ENCODE measurements around the gene ATP6V0B. TPM values are rescaled to one million over a fixed set of nuclear protein-coding genes. Genes with fewer than 3 reads are reported as not detected.
A peak's percentile ranks its signal among the peaks of the same experiment; 100 is the strongest.

ATP6V0B gene
- total RNA-seq, 4 donors from 2014 or later, result 68.1 to 122 (median 98.2) TPM

- H3K4me3 ChIP-seq, result peak overlapping the region; percentile 57 to 90 (median 64)
- TF ChIP-seq CTCF (IDR thresholded peaks at IDR 0.05) (no peak), POLR2A (IDR thresholded peaks at IDR 0.05; ENCODE audit: low read depth) (no peak), EP300 (IDR thresholded peaks at IDR 0.05) (no peak), POLR2AphosphoS5 (IDR thresholded peaks at IDR 0.05) (no peak)
- H3K36me3 ChIP-seq, result peaks cover 0 to 3% (median 0%) of the 10 kb centered on the region in 4 donors
- peak overlapping the region; percentile 75 to 84 (median 80) for H3K27ac ChIP-seq (replicated peaks in 1 of 4)
- peaks cover 16 to 33% (median 27%) of the 10 kb centered on the region in 4 donors for H3K4me1 ChIP-seq
- no peaks in the 10 kb centered on the region for H3K9me3 ChIP-seq
- intact Hi-C loops (cut with DNase I), result loop anchor here (5.0 kb wide), 1 partner anchor 40 kb away; the partner anchor contains the start of gene SLC6A9
- no peaks in the 10 kb centered on the region for H3K27me3 ChIP-seq
- DNase-seq (ENCODE audit: extremely low spot score), result no peak
- 54% methylated on average over 11 of the region's 11 CpGs for WGBS
Observed at GRCh38 chr1:43992232-43992995, 17.7 kb downstream of the ATP6V0B start.

GRCh38 chr1:43993206-43993914 lies 18.6 kb downstream of the ATP6V0B start:
- Histone ChIP-seq H3K27ac (replicated peaks in 1 of 4) (no peak overlapping the region), H3K27me3 (no peaks in the 10 kb centered on the region), H3K36me3 (peaks cover 0 to 11% (median 0%) of the 10 kb centered on the region in 4 donors), H3K4me1 (peaks cover 16 to 33% (median 27%) of the 10 kb centered on the region in 4 donors), H3K9me3 (no peaks in the 10 kb centered on the region), H3K4me3 (no peak overlapping the region)
- no peak for DNase-seq (ENCODE audit: extremely low spot score)
- TF ChIP-seq POLR2AphosphoS5 (IDR thresholded peaks at IDR 0.05) (no peak), POLR2A (IDR thresholded peaks at IDR 0.05; ENCODE audit: low read depth) (no peak), CTCF (IDR thresholded peaks at IDR 0.05) (no peak), EP300 (IDR thresholded peaks at IDR 0.05) (no peak)
- intact Hi-C loops (cut with DNase I), result loop anchor here (5.0 kb wide), 1 partner anchor 39 kb away; the partner anchor contains the start of gene SLC6A9
- WGBS, result 95% methylated on average over 9 of the region's 9 CpGs

- Histone ChIP-seq H3K27ac (replicated peaks in 1 of 4) (no peak overlapping the region), H3K36me3 (peaks cover 0 to 18% (median 2%) of the 10 kb centered on the region in 4 donors), H3K4me1 (peaks cover 16 to 33% (median 27%) of the 10 kb centered on the region in 4 donors), H3K9me3 (no peaks in the 10 kb centered on the region), H3K4me3 (no peak overlapping the region), H3K27me3 (no peaks in the 10 kb centered on the region)
- intact Hi-C loops (cut with DNase I), result loop anchor here (5.0 kb wide), 1 partner anchor 38 kb away; the partner anchor contains the start of gene SLC6A9
- DNase-seq (ENCODE audit: extremely low spot score), result no peak
- WGBS, result 97% methylated on average over 7 of the region's 7 CpGs
- TF ChIP-seq EP300 (IDR thresholded peaks at IDR 0.05) (no peak), POLR2AphosphoS5 (IDR thresholded peaks at IDR 0.05) (no peak), POLR2A (IDR thresholded peaks at IDR 0.05; ENCODE audit: low read depth) (no peak)
Observed at GRCh38 chr1:43994071-43994470, 19.3 kb downstream of the ATP6V0B start.

GRCh38 chr1:43994794-43995790 lies 20.3 kb downstream of the ATP6V0B start:
- intact Hi-C loops (cut with DNase I), result loop anchor here (5.0 kb wide), 1 partner anchor 37 kb away; the partner anchor contains the start of gene SLC6A9
- no peak overlapping the region for H3K27ac ChIP-seq (replicated peaks in 1 of 4)
- 66% methylated on average over 11 of the region's 15 CpGs for whole genome bisulfite sequencing

More at GRCh38 chr1:43994794-43995790, 20.3 kb downstream of the ATP6V0B start:
- no peak overlapping the region for H3K4me3 ChIP-seq
- H3K4me1 ChIP-seq, result peaks cover 16 to 33% (median 27%) of the 10 kb centered on the region in 4 donors
- DNase-seq (ENCODE audit: extremely low spot score), result no peak
- no peaks in the 10 kb centered on the region for H3K27me3 ChIP-seq
- H3K9me3 ChIP-seq, result no peaks in the 10 kb centered on the region
- no peak for TF ChIP-seq POLR2A (IDR thresholded peaks at IDR 0.05; ENCODE audit: low read depth)
- peak in 1 of 3 experiments; percentile 10 for TF ChIP-seq CTCF (IDR thresholded peaks at IDR 0.05)
- peaks cover 0 to 28% (median 3%) of the 10 kb centered on the region in 4 donors for H3K36me3 ChIP-seq

All from esophagus muscularis mucosa (tissue), 4 donors.